Measurements from ENCODE around the gene PCDHB4.
"Not testable (repeated sequence)": the region's sequence is repeated elsewhere in the genome, so short reads cannot be mapped to it uniquely, and the experiment has no call there.

The PCDHB4 gene

GRCh38 chr5:141121563-141121962, at the start of gene PCDHB4:
PCDHB4 (plus strand) TSS chr5:141121818; CDS start chr5:141121999, 181 bp downstream.
- no peak for DNase-seq (ENCODE audit: low read depth in 2 of 2)

- no peak for DNase-seq (ENCODE audit: low read depth in 2 of 2)
Measured at GRCh38 chr5:141077826-141078225, 43.8 kb upstream of the PCDHB4 start.

DNA sequence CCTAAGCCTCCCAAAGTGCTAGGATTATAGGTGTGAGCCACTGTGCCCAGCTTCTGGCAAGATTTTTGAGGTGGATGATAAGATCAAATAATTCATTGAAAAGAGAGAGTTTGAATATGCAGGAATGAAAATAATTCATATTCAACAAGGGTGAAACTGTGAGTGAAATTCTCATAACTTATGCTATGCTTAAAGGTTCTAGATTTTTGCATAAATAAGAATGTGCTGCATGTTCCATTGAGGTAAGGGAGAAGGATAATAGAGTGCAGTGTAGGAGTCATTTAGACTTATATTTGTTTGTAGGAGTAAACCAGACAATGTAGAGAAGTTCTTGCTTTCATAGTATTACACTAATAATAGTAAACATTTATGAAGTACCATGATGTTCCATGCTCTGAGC, 39.4 kb upstream of the PCDHB4 start:
- no peak for DNase-seq (ENCODE audit: low read depth in 2 of 2)

GRCh38 chr5:141084487-141084989, 37.1 kb upstream of the PCDHB4 start:
- DNase-seq (ENCODE audit: low read depth in 2 of 2) = no peak

DNA sequence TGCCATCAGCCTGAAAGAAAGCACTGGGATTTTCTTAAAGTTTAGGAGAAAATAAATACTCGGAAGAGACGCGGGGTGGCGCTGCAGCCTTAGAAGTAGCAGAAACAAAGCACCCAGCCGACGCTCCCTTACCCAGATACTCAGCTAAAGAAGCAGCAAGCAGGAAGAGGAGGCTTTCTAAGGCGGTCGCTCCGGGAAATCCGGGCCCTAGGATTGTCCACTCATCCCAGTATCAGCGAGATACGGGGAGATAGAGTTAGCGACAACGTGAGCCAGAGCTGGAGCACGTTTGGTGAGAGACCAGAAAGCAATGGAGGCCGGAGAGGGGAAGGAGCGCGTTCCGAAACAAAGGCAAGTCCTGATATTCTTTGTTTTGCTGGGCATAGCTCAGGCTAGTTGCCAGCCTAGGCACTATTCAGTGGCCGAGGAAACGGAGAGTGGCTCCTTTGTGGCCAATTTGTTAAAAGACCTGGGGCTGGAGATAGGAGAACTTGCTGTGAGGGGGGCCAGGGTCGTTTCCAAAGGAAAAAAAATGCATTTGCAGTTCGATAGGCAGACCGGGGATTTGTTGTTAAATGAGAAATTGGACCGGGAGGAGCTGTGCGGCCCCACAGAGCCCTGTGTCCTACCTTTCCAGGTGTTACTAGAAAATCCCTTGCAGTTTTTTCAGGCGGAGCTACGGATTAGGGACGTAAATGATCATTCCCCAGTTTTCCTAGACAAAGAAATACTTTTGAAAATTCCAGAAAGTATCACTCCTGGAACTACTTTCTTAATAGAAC, 26.9 kb upstream of the PCDHB4 start, which contains the start of gene PCDHB2:
Gene PCDHB2 (plus strand): TSS at position 135 of the 782 bp plus-strand sequence. CDS start 176 bp downstream, at position 311.
- DNase-seq (ENCODE audit: low read depth in 2 of 2) = no peak

- DNase-seq (ENCODE audit: low read depth in 2 of 2) = no peak
Measured at GRCh38 chr5:141095263-141095641, 26.4 kb upstream of the PCDHB4 start.

DNA sequence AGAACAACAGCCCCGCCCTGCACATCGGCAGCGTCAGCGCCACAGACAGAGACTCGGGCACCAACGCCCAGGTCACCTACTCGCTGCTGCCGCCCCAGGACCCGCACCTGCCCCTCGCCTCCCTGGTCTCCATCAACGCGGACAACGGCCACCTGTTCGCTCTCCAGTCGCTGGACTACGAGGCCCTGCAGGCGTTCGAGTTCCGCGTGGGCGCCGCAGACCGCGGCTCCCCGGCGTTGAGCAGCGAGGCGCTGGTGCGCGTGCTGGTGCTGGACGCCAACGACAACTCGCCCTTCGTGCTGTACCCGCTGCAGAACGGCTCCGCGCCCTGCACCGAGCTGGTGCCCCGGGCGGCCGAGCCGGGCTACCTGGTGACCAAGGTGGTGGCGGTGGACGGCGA, 25.4 kb upstream of the PCDHB4 start:
- DNase-seq (ENCODE audit: low read depth in 2 of 2) = not testable (repeated sequence)

- not testable (repeated sequence) for DNase-seq (ENCODE audit: low read depth in 2 of 2)
Measured at GRCh38 chr5:141096586-141096985, 25.0 kb upstream of the PCDHB4 start.

- no peak for DNase-seq (ENCODE audit: low read depth in 2 of 2)
Measured at GRCh38 chr5:141100243-141100805, 21.3 kb upstream of the PCDHB4 start, which contains the start of gene PCDHB3. PCDHB3 (plus strand) TSS chr5:141100473; CDS start chr5:141100650, 177 bp downstream.

- no peak for DNase-seq (ENCODE audit: low read depth in 2 of 2)
Measured at GRCh38 chr5:141101059-141101458, 20.6 kb upstream of the PCDHB4 start.

DNA sequence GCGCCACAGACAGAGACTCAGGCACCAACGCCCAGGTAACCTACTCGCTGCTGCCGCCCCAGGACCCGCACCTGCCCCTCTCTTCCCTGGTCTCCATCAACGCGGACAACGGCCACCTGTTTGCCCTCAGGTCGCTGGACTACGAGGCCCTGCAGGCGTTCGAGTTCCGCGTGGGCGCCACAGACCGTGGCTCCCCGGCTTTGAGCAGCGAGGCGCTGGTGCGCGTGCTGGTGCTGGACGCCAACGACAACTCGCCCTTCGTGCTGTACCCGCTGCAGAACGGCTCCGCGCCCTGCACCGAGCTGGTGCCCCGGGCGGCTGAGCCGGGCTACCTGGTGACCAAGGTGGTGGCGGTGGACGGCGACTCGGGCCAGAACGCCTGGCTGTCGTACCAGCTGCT, 19.5 kb upstream of the PCDHB4 start:
- not testable (repeated sequence) for DNase-seq (ENCODE audit: low read depth in 2 of 2)

- not testable (repeated sequence) for DNase-seq (ENCODE audit: low read depth in 2 of 2)
Measured at GRCh38 chr5:141102471-141102870, 19.1 kb upstream of the PCDHB4 start.

- DNase-seq (ENCODE audit: low read depth in 2 of 2) = no peak
Measured at GRCh38 chr5:141105350-141105749, 16.3 kb upstream of the PCDHB4 start.

GRCh38 chr5:141119250-141119649, 2.4 kb upstream of the PCDHB4 start:
- DNase-seq (ENCODE audit: low read depth in 2 of 2) = no peak

DNA sequence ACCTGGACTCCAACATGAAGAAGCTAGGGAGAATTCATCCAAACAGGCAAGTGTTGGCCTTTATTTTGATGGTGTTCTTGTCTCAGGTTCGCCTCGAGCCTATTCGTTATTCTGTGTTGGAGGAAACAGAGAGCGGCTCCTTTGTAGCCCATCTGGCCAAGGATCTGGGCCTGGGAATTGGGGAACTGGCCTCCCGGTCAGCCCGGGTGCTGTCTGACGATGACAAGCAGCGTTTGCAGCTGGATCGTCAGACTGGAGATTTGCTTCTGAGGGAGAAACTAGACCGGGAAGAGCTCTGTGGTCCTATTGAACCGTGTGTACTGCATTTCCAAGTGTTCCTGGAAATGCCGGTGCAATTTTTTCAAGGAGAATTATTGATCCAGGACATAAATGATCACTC, 367 bp downstream of the PCDHB4 start:
- DNase-seq (ENCODE audit: low read depth in 2 of 2) = no peak

DNA sequence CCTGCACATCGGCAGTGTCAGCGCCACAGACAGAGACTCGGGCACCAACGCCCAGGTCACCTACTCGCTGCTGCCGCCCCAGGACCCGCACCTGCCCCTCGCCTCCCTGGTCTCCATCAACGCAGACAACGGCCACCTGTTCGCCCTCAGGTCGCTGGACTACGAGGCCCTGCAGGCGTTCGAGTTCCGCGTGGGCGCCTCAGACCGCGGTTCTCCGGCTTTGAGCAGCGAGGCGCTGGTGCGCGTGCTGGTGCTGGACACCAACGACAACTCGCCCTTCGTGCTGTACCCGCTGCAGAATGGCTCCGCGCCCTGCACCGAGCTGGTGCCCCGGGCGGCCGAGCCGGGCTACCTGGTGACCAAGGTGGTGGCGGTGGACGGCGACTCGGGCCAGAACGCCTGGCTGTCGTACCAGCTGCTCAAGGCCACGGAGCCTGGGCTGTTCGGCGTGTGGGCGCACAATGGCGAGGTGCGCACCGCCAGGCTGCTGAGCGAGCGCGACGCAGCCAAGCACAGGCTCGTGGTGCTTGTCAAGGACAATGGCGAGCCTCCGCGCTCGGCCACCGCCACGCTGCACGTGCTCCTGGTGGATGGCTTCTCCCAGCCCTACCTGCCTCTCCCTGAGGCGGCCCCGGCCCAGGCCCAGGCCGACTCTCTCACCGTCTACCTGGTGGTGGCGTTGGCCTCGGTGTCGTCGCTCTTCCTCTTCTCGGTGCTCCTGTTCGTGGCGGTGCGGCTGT, 1.9 kb downstream of the PCDHB4 start:
- DNase-seq (ENCODE audit: low read depth in 2 of 2) = not testable (repeated sequence)

DNA sequence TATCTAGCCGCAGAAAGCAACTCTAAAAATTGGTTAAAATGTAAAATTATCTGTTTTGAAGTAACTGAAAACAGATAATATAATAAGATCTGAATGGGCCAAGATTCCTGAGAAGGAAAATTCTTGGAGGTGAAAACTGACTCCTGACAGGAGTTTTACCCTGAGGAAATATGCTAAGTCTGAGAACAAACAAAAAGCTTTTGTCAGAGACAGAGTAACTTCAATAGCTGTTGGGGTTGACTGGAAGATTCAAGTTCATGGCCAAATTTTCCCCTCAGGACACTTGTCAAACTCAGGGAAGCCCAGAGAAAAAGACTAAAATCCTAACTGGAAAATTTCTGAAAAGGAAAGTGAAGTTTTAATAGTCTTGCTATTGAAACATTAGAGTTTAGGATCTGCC, 5.7 kb downstream of the PCDHB4 start:
- no peak for DNase-seq (ENCODE audit: low read depth in 2 of 2)

- no peak for DNase-seq (ENCODE audit: low read depth in 2 of 2)
Measured at GRCh38 chr5:141135030-141135717, 13.6 kb downstream of the PCDHB4 start, which contains the start of gene PCDHB5. PCDHB5 (plus strand) TSS chr5:141135206; CDS start chr5:141135435, 229 bp downstream.

DNA sequence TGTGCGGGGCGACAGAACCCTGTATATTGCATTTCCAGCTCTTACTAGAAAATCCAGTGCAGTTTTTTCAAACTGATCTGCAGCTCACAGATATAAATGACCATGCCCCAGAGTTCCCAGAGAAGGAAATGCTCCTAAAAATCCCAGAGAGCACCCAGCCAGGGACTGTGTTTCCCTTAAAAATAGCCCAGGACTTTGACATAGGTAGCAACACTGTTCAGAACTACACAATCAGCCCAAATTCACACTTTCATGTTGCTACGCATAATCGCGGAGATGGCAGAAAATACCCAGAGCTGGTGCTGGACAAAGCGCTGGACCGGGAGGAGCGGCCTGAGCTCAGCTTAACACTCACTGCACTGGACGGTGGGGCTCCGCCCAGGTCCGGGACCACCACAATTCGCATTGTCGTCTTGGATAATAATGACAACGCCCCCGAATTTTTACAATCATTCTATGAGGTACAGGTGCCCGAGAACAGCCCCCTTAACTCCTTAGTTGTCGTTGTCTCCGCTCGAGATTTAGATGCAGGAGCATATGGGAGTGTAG, 14.2 kb downstream of the PCDHB4 start:
- no peak for DNase-seq (ENCODE audit: low read depth in 2 of 2)

GRCh38 chr5:141137346-141137745, 15.7 kb downstream of the PCDHB4 start:
- not testable (repeated sequence) for DNase-seq (ENCODE audit: low read depth in 2 of 2)

DNA sequence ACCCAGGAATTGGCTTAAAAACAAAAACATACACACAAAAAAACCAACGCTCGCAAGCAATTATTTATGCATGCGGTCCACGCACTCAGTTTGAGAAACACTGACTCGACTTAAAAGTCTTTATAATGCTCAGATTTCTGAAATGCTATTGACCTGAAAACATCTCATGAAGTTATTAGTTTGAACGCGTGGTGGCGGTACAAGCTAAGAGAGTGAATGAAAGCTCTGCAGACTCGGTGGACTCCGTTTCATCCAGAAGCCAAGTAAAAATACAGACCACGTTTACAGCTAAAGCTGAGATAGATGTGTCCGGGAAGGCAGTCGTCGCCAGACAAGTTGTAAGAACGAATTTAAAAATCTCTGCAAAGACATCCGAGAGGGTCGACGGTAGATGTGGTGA, 28.2 kb downstream of the PCDHB4 start, which contains the start of gene PCDHB6:
Gene PCDHB6 (plus strand): TSS at position 246 of the 400 bp plus-strand sequence. CDS start 201 bp downstream, outside the sequence.
- no peak for DNase-seq (ENCODE audit: low read depth in 2 of 2)
